ENCODE data around the gene SIAH1. TPM values are rescaled to one million over a fixed set of nuclear protein-coding genes. Genes with fewer than 3 reads are reported as not detected.

Gene SIAH1
- total RNA-seq, 1 donor from 2014 or later, result 31.5 TPM

GRCh38 chr16:48310908-48311641, 74.1 kb downstream of the SIAH1 start:
- Mint-ChIP-seq H3K9me3 (peaks cover 38% of the 10 kb centered on the region), H3K27ac (no peak overlapping the region), H3K36me3 (ENCODE audit: low read depth) (peaks cover 92% of the 10 kb centered on the region), H3K27me3 (no peaks in the 10 kb centered on the region), H3K4me1 (peaks cover 4% of the 10 kb centered on the region), H3K4me3 (no peak overlapping the region)
- ATAC-seq (ENCODE audit: low read depth), result no peak
- CTCF ChIA-PET, result no interaction called here
- intact Hi-C loops (cut with micrococcal nuclease), result no loop called here
- TF ChIP-seq CTCF (IDR thresholded peaks at IDR 0.05), result no peak
- POLR2A ChIA-PET, result no interaction called here
- DNase-seq, result no peak

Other genes with a start within 250 kb of the SIAH1 start
- not detected in 2 replicates for gene ABCC12, start 229.4 kb downstream of the SIAH1 start, total RNA-seq
- 63.5 and 72.7 TPM in 2 replicates for gene LONP2, start 141.1 kb downstream of the SIAH1 start, total RNA-seq
- not detected in 2 replicates for gene ABCC11, start 137.9 kb downstream of the SIAH1 start, total RNA-seq
- gene N4BP1, start 224.8 kb upstream of the SIAH1 start, total RNA-seq, result 26.3 and 29.6 TPM in 2 replicates